ENCODE data around the gene STARD13. TPM values are rescaled to one million over a fixed set of nuclear protein-coding genes. Genes with fewer than 3 reads are reported as not detected.

Gene STARD13
- total RNA-seq, 4 donors from 2014 or later = 31.1 to 63.4 (median 38.9) TPM

DNA sequence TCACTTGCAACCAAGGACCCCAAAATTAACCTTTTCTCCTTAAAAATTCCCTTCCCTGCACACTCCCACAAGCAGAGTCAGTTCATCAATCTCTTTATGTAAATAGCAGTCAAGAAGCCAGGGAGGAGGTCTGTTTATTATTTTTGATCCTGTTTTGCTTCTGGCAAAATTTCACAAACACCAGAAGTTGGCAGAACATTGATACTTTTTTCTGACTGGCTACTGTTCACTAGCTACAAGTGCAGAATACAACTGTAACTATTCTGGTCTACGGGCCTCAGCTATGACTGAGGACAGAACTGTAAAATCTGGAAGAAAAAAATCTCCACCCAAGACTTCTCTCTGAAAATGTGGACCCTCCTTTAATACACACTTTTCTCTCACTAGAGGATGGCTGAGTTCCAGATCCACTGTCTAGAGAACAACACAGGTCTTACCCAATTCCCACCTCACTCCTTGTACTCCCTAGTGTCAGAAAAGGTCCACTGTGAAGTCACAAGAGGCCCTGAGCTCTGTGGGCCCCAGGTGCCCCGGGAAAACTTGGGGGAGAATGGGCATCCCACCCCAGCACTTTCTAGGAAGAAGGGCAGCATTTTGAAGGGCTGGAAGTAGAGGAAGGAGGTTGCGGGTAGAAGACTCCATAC lies 14.5 kb downstream of the STARD13 start:
- no peak for TF ChIP-seq CTCF (IDR thresholded peaks at IDR 0.05)
- ATAC-seq (ENCODE audit: low FRiP score) (no peak), DNase-seq (ENCODE audit: low spot score) (no peak)

DNA sequence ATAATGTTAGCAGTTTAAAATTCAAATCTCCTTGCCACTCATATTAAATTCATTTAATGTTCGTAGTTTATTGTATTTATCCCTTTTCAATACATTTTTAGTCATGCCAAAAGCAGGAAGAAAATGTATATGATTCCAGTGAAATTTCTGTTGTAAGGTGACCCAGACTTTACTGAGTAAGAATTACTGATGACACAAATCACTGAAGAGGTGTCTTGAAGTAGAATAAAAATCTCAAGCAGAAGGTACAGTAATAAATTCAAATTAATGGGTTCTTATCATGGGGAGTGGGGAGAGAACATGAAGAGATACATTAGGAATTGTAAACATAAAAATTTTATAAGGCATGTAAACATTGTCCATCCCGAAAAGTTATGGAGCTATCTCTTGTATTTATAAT lies 19.9 kb downstream of the STARD13 start:
- ATAC-seq (ENCODE audit: low FRiP score) = no peak
- TF ChIP-seq CTCF (IDR thresholded peaks at IDR 0.05) = no peak

DNA sequence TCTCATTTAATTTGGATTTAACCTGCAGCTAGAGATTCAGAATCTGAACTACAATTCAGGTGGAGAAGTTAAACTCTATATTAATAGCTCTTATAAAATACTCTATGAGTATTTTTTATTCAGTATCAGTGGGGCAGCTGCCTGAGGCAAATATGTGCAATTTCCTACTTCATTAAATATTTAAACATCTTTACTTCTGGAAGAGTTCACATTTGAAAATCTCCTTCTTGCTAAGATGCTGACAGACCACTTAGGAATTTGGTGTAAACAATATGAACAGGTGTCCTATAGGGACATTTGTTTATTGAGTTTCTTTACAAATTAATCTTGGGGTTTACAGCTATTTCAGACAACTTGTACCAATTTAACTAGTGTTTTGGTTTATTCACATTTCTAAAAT lies 20.4 kb downstream of the STARD13 start:
- DNase-seq (ENCODE audit: low spot score) (no peak), ATAC-seq (ENCODE audit: low FRiP score) (no peak)
- TF ChIP-seq CTCF (IDR thresholded peaks at IDR 0.05) = no peak

More for the DNA sequence above, 19.9 kb downstream of the STARD13 start:
- no peak for DNase-seq (ENCODE audit: low spot score)

GRCh38 chr13:33264620-33264978 lies 21.0 kb downstream of the STARD13 start:
- no peak for TF ChIP-seq CTCF (IDR thresholded peaks at IDR 0.05)
- DNase-seq (ENCODE audit: low spot score) = no peak
- ATAC-seq (ENCODE audit: low FRiP score) = no peak

DNA sequence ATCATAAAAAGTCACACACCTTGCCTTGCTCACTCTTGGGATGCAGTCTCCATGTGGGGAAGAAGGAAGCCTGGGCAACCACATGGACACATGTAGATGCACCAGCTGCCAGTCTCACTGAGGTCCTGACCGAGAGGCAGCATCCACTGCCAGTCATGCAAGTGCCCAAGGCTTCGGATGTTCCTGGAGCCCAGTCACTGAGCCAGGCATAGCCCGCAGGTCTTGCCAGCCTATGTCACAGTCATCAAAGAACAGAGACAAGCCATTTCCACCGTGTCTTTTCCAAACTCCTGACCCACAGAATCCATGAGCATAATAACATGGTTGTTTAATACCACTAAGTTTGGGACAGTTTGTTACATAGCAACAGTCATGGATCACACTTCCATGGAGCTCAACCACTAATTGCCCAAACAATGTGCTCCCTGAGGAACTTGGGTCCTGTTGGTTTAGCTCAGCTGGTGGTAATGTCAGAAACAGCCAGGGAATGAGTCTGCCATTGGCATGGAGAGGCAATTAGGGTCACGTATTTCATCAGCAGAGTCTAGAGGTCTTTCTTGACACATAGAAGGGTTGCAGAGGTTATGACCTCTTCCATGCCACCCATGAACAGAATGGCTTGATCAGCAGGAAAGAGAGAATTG lies 21.5 kb downstream of the STARD13 start:
- TF ChIP-seq CTCF (IDR thresholded peaks at IDR 0.05) = no peak
- ATAC-seq (ENCODE audit: low FRiP score) (no peak), DNase-seq (ENCODE audit: low spot score) (no peak)

DNA sequence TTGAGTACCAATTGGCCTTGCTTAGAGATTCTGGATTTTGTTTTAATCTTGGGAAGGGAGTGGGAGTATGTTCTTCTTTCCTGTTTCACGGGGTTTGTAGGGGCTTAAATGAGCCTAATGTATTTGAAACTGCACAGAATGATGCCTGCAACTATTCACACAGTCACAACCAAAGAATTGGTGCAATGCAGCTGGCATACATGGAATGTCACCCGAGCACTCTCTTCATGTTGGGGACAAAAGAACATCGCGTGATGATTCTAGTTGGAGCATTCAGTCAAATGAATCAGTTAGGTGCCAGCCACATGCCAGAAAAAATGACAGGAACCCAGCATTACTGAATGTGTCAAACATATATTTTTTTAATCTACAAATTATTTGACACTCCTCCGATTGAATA lies 22.1 kb downstream of the STARD13 start:
- no peak for ATAC-seq (ENCODE audit: low FRiP score)
- no peak for TF ChIP-seq CTCF (IDR thresholded peaks at IDR 0.05)
- DNase-seq (ENCODE audit: low spot score) = no peak

GRCh38 chr13:33262997-33263396 lies 22.6 kb downstream of the STARD13 start:
- ATAC-seq (ENCODE audit: low FRiP score) = no peak
- no peak for TF ChIP-seq CTCF (IDR thresholded peaks at IDR 0.05)

More at GRCh38 chr13:33262997-33263396, 22.6 kb downstream of the STARD13 start:
- no peak for DNase-seq (ENCODE audit: low spot score)

Measured in omental fat pad (tissue), 4 donors.